RCC 7860 (cell line): ENCODE results near the gene GPR141.

Experiments used
- DNase-seq: peaks from one replicate; pipeline ENCODE4 v3.0.0-alpha.2; 2015; ENCODE audit warnings: low spot score
- FAIRE-seq: peaks from 2 replicates; lab custom pipeline; 2012; peaks lifted over from hg19 to GRCh38; lab: Jason Lieb, UNC

GPR141 gene

GRCh38 chr7:37775921-37776320 lies 92.4 kb downstream of the GPR141 start:
- FAIRE-seq (no peak), DNase-seq (no peak)

GRCh38 chr7:37781156-37781555 lies 97.6 kb downstream of the GPR141 start:
- FAIRE-seq (no peak), DNase-seq (no peak)

- no peak for FAIRE-seq
Observed at GRCh38 chr7:37782166-37782565, 98.6 kb downstream of the GPR141 start.

GRCh38 chr7:37784015-37784414 lies 100.4 kb downstream of the GPR141 start:
- DNase-seq (no peak), FAIRE-seq (no peak)

More at GRCh38 chr7:37782166-37782565, 98.6 kb downstream of the GPR141 start:
- no peak for DNase-seq

GRCh38 chr7:37786741-37787569 lies 103.4 kb downstream of the GPR141 start:
- DNase-seq (no peak), FAIRE-seq (no peak)
